CD4-positive, alpha-beta T cell (primary cell): ENCODE results near the gene HMGCS2. TPM values are rescaled to one million over a fixed set of nuclear protein-coding genes. Genes with fewer than 3 reads are reported as not detected.

ENCODE experiments used
- ATAC-seq: fragments of 200-7000 bp; cut with Tn5 transposase; one replicate; pipeline ENCODE4 v1.10.0; 2022; ENCODE audit warnings: mild to moderate bottlenecking; ENCODE audit not compliant: poor library complexity
- CTCF ChIA-PET: fragments of 350-600 bp; sonication (Branson Sonifier 250); formaldehyde crosslinking; loops from one replicate; lab custom pipeline; 2021; ENCODE audit warnings: antibody characterized with exemption, inconsistent platforms; lab: Charles Lee
- POLR2A ChIA-PET: fragments of 350-600 bp; sonication (Branson Sonifier 250); formaldehyde crosslinking; loops from one replicate; lab custom pipeline; 2021; ENCODE audit warnings: antibody characterized with exemption, inconsistent platforms; lab: Charles Lee
- DNase-seq, 14 experiments: peaks; one replicate each; pipeline ENCODE4 v3.0.0-alpha.2; 2013 to 2020; ENCODE audit warnings: mixed read lengths in 2 of 14
- H3K27ac ChIP-seq, 2 donors: one replicate each; pipeline versions ENCODE4 v1.5.1 to v1.7.0; 2013; ENCODE audit warnings: low read length in 2 of 2, low read depth in 1 of 2, mild to moderate bottlenecking in 1 of 2
- H3K27me3 ChIP-seq, 2 experiments: 1 replicate in 1 of 2; 2 replicates in 1 of 2; pipeline versions ENCODE4 v1.6.1 to v1.7.0; 2013; ENCODE audit warnings: low read length in 2 of 2, control low read depth in 1 of 2, mild to moderate bottlenecking in 1 of 2, moderate library complexity in 1 of 2; ENCODE audit not compliant: insufficient read depth in 2 of 2, control insufficient read depth in 1 of 2
- H3K36me3 ChIP-seq: one replicate; pipeline ENCODE4 v1.6.1; 2013; ENCODE audit warnings: low read length, control low read depth; ENCODE audit not compliant: insufficient read depth
- H3K4me1 ChIP-seq: one replicate; pipeline ENCODE4 v1.6.1; 2013; ENCODE audit warnings: low read length, control low read depth; ENCODE audit not compliant: insufficient read depth
- H3K4me3 ChIP-seq: one replicate; pipeline ENCODE4 v1.5.1; 2013; ENCODE audit warnings: mild to moderate bottlenecking, low read length, moderate library complexity
- H3K9me3 ChIP-seq, 2 experiments: 1 replicate in 1 of 2; 2 replicates in 1 of 2; pipeline versions ENCODE4 v1.6.1 to v1.7.0; 2013; ENCODE audit warnings: low read length in 2 of 2, mild to moderate bottlenecking in 2 of 2, control low read depth in 1 of 2, moderate library complexity in 1 of 2; ENCODE audit not compliant: control insufficient read depth in 1 of 2, insufficient read depth in 1 of 2
- H3K27ac Mint-ChIP-seq: one replicate; pipeline ENCODE4 v1.8.0; 2020; ENCODE audit warnings: mixed read lengths
- H3K27me3 Mint-ChIP-seq: one replicate; pipeline ENCODE4 v1.8.0; 2021; ENCODE audit warnings: mixed read lengths
- H3K36me3 Mint-ChIP-seq: one replicate; pipeline ENCODE4 v1.8.0; 2021; ENCODE audit warnings: low read depth, mixed read lengths
- H3K4me1 Mint-ChIP-seq: one replicate; pipeline ENCODE4 v1.8.0; 2021; ENCODE audit warnings: low read depth, mixed read lengths
- H3K4me3 Mint-ChIP-seq: one replicate; pipeline ENCODE4 v1.8.0; 2020; ENCODE audit warnings: mild to moderate bottlenecking, mixed read lengths
- H3K9me3 Mint-ChIP-seq: one replicate; pipeline ENCODE4 v1.8.0; 2020; ENCODE audit warnings: mixed read lengths
- CTCF ChIP-seq: fragments of 200-600 bp; IDR thresholded peaks from one replicate; pipeline ENCODE4 v1.8.0; 2022; ENCODE audit warnings: antibody characterized with exemption, mild to moderate bottlenecking
- intact Hi-C, 2 experiments: fragments of 100-400 bp; cut with DNase I in 1 of 2; cut with micrococcal nuclease in 1 of 2; formaldehyde crosslinking; loops; one replicate each; pipeline versions ENCODE4 v1.15.1 to v1.9.0; 2023 to 2025; cut with DNase I, micrococcal nuclease
- total RNA-seq, 174 experiments: library from RNA in 2 of 174; stranded (reverse) in 2 of 174; gene quantifications; one replicate each; pipeline ENCODE4 v1.2.3 and lab custom pipeline; 2021 to 2026

Gene HMGCS2
- total RNA-seq, 2 experiments from 2014 or later = not detected

DNA sequence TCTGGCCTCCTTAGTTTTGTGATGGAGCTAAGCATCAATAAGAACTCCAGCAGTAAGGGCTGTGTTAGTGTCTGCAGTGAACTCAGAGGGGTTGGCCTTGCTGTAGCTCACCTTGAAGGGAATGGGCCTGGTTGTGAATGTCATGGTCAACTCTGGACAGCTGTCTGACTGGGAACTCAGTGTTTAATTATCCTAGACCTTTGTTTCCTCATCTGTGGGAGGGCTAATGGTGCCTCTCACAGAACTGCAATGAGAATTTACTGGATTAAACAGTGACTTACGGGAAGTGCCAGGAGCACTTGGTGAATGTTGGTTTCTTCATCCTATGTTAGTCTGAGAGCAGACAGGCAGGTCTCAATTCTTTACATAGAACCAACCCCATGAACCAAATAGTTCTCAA is 23.7 kb downstream of the HMGCS2 start:
- no peaks in the 10 kb centered on the region for H3K4me1 Mint-ChIP-seq
- H3K4me1 ChIP-seq = peaks cover 6% of the 10 kb centered on the region
- H3K27me3 ChIP-seq = no peaks in the 10 kb centered on the region
- no peaks in the 10 kb centered on the region for H3K27me3 Mint-ChIP-seq
- no peak for TF ChIP-seq CTCF
- ChIA-PET POLR2A (interaction anchor here (0.8 kb wide), 1 partner anchor 15 kb away, joined by 3 read pairs; no protein-coding TSS in a partner anchor), CTCF (no interaction called here)
- no peak overlapping the region for H3K27ac ChIP-seq
- no peak overlapping the region for H3K4me3 ChIP-seq
- H3K36me3 ChIP-seq = no peaks in the 10 kb centered on the region
- H3K9me3 Mint-ChIP-seq = no peaks in the 10 kb centered on the region
- no peak overlapping the region for H3K27ac Mint-ChIP-seq
- ATAC-seq (no peak), DNase-seq (no peak)
- intact Hi-C loops = no loop called here
- H3K4me3 Mint-ChIP-seq = no peak overlapping the region
- no peaks in the 10 kb centered on the region for H3K36me3 Mint-ChIP-seq
- H3K9me3 ChIP-seq = no peaks in the 10 kb centered on the region

DNA sequence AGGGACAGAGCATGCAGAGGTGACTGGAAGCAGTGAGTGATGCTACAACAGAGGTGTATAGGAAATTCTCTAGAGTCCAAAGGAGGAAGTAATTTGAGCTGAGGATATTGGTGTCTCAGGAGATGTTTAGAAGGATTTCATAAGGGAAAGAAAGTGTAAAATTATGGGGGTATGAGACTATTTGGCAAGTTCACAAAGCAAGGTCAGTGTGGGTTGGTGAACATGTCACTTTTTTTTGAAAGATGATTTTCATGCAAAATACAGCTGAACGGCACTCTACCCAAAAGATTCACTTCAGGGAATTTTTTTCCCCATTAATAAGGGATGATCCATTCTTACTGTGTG is 24.1 kb downstream of the HMGCS2 start:
- no peaks in the 10 kb centered on the region for H3K9me3 ChIP-seq
- ATAC-seq = no peak
- no peak for DNase-seq
- H3K36me3 Mint-ChIP-seq = no peaks in the 10 kb centered on the region
- no peak overlapping the region for H3K4me3 Mint-ChIP-seq
- H3K27me3 Mint-ChIP-seq = no peaks in the 10 kb centered on the region
- H3K4me1 Mint-ChIP-seq = no peaks in the 10 kb centered on the region
- ChIA-PET POLR2A (interaction anchor here (0.8 kb wide), 1 partner anchor 16 kb away, joined by 3 read pairs; no protein-coding TSS in a partner anchor), CTCF (no interaction called here)
- intact Hi-C loops = no loop called here
- H3K27ac ChIP-seq = no peak overlapping the region
- H3K36me3 ChIP-seq = no peaks in the 10 kb centered on the region
- no peaks in the 10 kb centered on the region for H3K27me3 ChIP-seq
- peaks cover 6% of the 10 kb centered on the region for H3K4me1 ChIP-seq
- no peak for TF ChIP-seq CTCF
- no peak overlapping the region for H3K4me3 ChIP-seq
- no peak overlapping the region for H3K27ac Mint-ChIP-seq
- no peaks in the 10 kb centered on the region for H3K9me3 Mint-ChIP-seq

- H3K9me3 Mint-ChIP-seq = no peaks in the 10 kb centered on the region
- no peak overlapping the region for H3K27ac Mint-ChIP-seq
- H3K27ac ChIP-seq = no peak overlapping the region
- no peaks in the 10 kb centered on the region for H3K27me3 ChIP-seq
- peak; percentile 73 for ATAC-seq
- H3K27me3 Mint-ChIP-seq = no peaks in the 10 kb centered on the region
- intact Hi-C loops = no loop called here
- peak in 13 of 14 experiments; percentile 7 to 70 (median 16) for DNase-seq
- no peaks in the 10 kb centered on the region for H3K9me3 ChIP-seq
- peak; percentile 83 for TF ChIP-seq CTCF
- no peak overlapping the region for H3K4me3 Mint-ChIP-seq
- H3K4me1 ChIP-seq = peaks cover 6% of the 10 kb centered on the region
- H3K36me3 Mint-ChIP-seq = no peaks in the 10 kb centered on the region
- ChIA-PET CTCF (no interaction called here), POLR2A (interaction anchor here (0.8 kb wide), 1 partner anchor 16 kb away, joined by 3 read pairs; no protein-coding TSS in a partner anchor)
- no peaks in the 10 kb centered on the region for H3K4me1 Mint-ChIP-seq
- H3K36me3 ChIP-seq = no peaks in the 10 kb centered on the region
- H3K4me3 ChIP-seq = no peak overlapping the region
These were observed 24.7 kb downstream of the HMGCS2 start for GRCh38 chr1:119743776-119744597.
